ENCODE data around the gene MSL3.

The MSL3 gene

DNA sequence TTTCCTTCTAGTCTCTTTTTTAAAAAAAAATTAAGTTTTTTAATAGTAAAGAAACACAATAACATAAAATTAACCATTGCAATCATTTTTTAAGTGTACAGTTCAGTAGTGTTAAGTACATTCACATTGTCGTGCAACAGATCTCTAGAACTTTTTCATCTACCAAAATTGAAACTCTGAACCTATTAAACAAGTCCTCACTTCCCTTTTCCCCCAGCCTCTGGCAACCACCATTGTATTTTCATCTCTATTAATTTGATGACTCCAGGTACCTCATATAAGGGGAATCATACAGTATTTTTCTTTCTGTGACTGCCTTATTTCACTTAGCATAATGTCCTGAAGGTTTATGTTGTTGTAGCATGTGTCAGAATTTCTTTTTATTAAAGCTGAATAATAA, 31.8 kb downstream of the MSL3 start:
- TF ChIP-seq SIN3A (IDR thresholded peaks at IDR 0.05; ENCODE audit: borderline replicate concordance, insufficient read depth, low read length), result no peak
- no peak for TF ChIP-seq POLR2AphosphoS5 (IDR thresholded peaks at IDR 0.05; ENCODE audit: low read depth, low read length)
- TF ChIP-seq TAF1 (IDR thresholded peaks at IDR 0.05; ENCODE audit: borderline replicate concordance, insufficient read depth, low read length), result no peak
- TF ChIP-seq, protein P1, sequence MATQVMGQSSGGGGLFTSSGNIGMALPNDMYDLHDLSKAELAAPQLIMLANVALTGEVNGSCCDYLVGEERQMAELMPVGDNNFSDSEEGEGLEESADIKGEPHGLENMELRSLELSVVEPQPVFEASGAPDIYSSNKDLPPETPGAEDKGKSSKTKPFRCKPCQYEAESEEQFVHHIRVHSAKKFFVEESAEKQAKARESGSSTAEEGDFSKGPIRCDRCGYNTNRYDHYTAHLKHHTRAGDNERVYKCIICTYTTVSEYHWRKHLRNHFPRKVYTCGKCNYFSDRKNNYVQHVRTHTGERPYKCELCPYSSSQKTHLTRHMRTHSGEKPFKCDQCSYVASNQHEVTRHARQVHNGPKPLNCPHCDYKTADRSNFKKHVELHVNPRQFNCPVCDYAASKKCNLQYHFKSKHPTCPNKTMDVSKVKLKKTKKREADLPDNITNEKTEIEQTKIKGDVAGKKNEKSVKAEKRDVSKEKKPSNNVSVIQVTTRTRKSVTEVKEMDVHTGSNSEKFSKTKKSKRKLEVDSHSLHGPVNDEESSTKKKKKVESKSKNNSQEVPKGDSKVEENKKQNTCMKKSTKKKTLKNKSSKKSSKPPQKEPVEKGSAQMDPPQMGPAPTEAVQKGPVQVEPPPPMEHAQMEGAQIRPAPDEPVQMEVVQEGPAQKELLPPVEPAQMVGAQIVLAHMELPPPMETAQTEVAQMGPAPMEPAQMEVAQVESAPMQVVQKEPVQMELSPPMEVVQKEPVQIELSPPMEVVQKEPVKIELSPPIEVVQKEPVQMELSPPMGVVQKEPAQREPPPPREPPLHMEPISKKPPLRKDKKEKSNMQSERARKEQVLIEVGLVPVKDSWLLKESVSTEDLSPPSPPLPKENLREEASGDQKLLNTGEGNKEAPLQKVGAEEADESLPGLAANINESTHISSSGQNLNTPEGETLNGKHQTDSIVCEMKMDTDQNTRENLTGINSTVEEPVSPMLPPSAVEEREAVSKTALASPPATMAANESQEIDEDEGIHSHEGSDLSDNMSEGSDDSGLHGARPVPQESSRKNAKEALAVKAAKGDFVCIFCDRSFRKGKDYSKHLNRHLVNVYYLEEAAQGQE (IDR thresholded peaks at IDR 0.05; ENCODE audit: insufficient read depth in 1 of 2, low read depth in 2 of 2, low read length in 2 of 2), result no peak
- no peak for TF ChIP-seq FOXP2 (optimal IDR thresholded peaks at IDR 0.05; ENCODE audit: borderline replicate concordance, extremely low read depth, extremely low read length, insufficient read depth)

DNA sequence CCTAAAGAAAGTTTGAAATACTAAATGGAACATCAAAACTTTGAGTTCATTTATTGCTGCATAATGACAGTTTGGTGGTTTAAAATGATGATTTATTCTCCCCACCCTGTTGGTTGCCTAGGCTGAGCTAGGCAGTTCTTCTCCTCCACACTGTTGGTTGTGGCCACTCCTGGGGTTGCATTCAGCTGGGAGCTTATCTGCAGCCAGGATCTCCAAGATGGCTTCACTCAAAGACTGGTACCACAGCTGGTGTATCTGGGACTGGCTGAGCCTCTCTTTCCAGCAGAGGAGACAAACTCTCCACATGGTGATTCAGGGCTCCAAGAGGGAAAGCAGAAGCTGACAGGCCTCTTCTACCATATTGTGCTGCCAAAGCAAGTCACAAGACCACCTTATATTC, 33.1 kb downstream of the MSL3 start:
- TF ChIP-seq FOXP2 (optimal IDR thresholded peaks at IDR 0.05; ENCODE audit: borderline replicate concordance, extremely low read depth, extremely low read length, insufficient read depth) (no peak), POLR2AphosphoS5 (IDR thresholded peaks at IDR 0.05; ENCODE audit: low read depth, low read length) (no peak), TAF1 (IDR thresholded peaks at IDR 0.05; ENCODE audit: borderline replicate concordance, insufficient read depth, low read length) (no peak), SIN3A (IDR thresholded peaks at IDR 0.05; ENCODE audit: borderline replicate concordance, insufficient read depth, low read length) (no peak)
- TF ChIP-seq, protein P1 (IDR thresholded peaks at IDR 0.05; ENCODE audit: insufficient read depth in 1 of 2, low read depth in 2 of 2, low read length in 2 of 2), result no peak

DNA sequence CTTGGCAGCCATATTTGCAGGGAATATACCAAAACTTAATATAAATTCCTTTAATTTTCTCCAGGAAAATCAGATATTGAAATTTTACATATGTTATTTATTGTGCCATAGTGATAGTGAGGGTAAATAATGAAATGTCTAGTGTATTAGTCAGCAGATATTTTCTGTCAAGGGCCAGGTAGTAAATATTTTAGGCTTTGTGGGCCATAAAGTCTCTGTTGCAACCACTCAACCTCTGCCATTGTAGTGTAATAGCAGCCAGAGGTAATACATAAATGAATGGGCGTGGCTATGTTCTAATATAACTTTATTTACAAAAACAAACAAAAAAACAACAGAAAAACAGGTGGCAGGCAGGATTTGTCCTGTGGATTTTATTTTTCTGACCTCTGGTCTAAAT, 33.5 kb downstream of the MSL3 start:
- TF ChIP-seq, protein P1 (IDR thresholded peaks at IDR 0.05; ENCODE audit: insufficient read depth in 1 of 2, low read depth in 2 of 2, low read length in 2 of 2), result no peak
- no peak for TF ChIP-seq TAF1 (IDR thresholded peaks at IDR 0.05; ENCODE audit: borderline replicate concordance, insufficient read depth, low read length)
- no peak for TF ChIP-seq FOXP2 (optimal IDR thresholded peaks at IDR 0.05; ENCODE audit: borderline replicate concordance, extremely low read depth, extremely low read length, insufficient read depth)
- TF ChIP-seq POLR2AphosphoS5 (IDR thresholded peaks at IDR 0.05; ENCODE audit: low read depth, low read length), result no peak
- TF ChIP-seq SIN3A (IDR thresholded peaks at IDR 0.05; ENCODE audit: borderline replicate concordance, insufficient read depth, low read length), result no peak

DNA sequence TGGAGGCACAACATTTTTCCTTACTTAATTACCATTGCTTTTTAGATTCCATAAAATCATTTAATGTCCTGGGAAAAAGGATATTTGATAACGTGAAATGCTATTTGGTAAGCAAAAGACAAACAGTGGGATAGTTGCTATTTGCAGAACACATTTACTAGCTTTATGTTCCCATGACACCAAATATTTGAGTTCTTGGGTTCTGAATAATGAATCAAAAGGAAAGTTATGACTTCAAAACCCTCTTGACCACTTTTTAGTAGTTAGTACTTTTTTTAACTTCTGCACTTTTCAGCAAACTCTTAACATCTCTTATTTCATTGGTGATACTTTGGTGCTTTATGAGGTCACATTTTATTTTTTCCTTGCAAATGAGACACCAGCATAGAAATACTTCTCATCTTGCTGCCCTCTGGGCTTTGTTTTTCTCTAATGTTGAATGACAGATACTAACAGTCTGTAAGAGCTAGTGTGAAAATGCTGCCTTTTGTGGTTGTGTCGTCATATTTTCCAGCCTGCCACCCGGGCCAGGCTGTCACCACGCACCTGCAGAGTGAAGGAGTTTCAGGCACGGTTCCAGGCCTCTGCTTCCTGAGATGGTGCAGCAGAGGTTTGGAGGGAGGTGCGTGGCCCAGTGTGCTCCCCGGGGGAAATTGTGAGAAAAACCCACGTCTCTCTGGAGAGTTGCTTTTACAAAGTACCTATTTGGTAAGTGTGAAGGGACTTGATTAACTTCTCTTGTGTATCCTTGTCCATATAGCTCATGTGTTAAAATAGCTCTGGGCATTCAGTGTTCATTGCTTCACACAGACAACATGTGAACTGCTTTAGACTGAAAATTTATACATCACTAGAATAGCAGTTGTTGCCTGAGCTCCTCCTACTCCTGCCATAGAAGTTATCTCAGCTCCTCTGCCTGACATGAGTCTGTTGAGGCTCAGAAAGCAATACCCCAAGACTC, 34.7 kb downstream of the MSL3 start:
- TF ChIP-seq SIN3A (IDR thresholded peaks at IDR 0.05; ENCODE audit: borderline replicate concordance, insufficient read depth, low read length) (no peak), TAF1 (IDR thresholded peaks at IDR 0.05; ENCODE audit: borderline replicate concordance, insufficient read depth, low read length) (no peak), POLR2AphosphoS5 (IDR thresholded peaks at IDR 0.05; ENCODE audit: low read depth, low read length) (no peak), FOXP2 (optimal IDR thresholded peaks at IDR 0.05; ENCODE audit: borderline replicate concordance, extremely low read depth, extremely low read length, insufficient read depth) (no peak)

DNA sequence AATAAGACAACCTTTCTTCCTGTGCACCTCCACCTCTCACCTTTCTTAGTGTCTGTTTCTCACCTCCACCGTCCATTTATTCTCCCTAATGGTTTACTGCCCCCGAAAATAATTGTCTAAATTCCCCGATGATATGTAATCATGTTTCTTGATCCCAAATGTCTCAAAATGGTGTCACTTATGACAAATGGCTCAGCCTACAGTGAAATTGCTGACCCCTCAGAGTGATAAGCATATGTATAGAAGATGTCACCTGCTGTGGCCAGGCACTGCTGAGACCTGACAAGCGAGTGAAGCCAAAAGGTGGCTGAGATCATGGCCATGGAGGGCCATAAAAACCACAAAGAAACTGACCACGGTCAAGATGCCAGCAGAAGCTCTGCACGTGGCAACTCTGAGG, 35.7 kb downstream of the MSL3 start:
- TF ChIP-seq FOXP2 (optimal IDR thresholded peaks at IDR 0.05; ENCODE audit: borderline replicate concordance, extremely low read depth, extremely low read length, insufficient read depth), result no peak
- TF ChIP-seq TAF1 (IDR thresholded peaks at IDR 0.05; ENCODE audit: borderline replicate concordance, insufficient read depth, low read length), result no peak
- no peak for TF ChIP-seq POLR2AphosphoS5 (IDR thresholded peaks at IDR 0.05; ENCODE audit: low read depth, low read length)
- TF ChIP-seq SIN3A (IDR thresholded peaks at IDR 0.05; ENCODE audit: borderline replicate concordance, insufficient read depth, low read length), result no peak
- TF ChIP-seq, protein P1 (IDR thresholded peaks at IDR 0.05; ENCODE audit: insufficient read depth in 1 of 2, low read depth in 2 of 2, low read length in 2 of 2), result no peak

Measured in PFSK-1 (cell line).